GM12872 (cell line): ENCODE results near the gene CAPN13.
A peak's percentile ranks its signal among the peaks of the same experiment; 100 is the strongest.

Experiments used
- CTCF ChIP-seq: IDR thresholded peaks from 3 replicates; pipeline ENCODE4 v1.5.1; 2011; ENCODE audit warnings: low read depth, mild to moderate bottlenecking, low read length, moderate library complexity; ENCODE audit not compliant: insufficient read depth

The CAPN13 gene

GRCh38 chr2:30705711-30706533 is 101.3 kb downstream of the CAPN13 start:
- no peak for TF ChIP-seq CTCF

- TF ChIP-seq CTCF = no peak
Observed at GRCh38 chr2:30705056-30705455, 102.2 kb downstream of the CAPN13 start.

DNA sequence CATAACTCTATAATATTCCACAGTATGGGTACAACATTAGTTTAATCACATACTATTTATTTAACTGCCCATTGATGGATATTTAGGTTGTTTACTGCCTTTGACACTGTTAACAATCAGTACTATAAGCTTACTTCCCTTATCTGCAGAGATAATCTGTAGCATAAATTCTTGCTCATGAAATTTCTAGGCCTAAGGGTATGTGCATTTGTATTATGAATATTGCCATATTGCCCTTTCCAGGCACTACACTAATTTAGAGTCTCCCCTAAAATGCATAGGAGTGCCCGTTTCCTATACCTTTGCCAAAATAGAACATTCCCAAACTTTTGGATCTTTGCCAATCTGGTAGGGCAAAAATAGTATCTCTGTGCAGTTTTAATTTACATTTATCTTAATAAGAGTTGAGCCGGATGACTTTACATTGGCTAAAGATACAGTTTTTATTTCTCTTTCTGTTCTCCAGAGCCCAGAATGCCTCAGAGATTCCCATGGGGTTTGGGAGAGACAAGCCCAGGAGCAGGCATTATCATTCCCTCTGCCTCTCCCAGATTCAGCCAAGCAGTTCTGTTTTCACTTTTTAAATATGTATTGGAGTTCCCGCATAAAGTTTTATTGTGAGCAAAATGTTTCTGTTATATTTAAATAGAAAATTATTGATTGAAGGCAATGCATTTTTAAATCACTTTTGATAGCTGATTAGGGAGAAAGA is 102.8 kb downstream of the CAPN13 start:
- TF ChIP-seq CTCF = no peak

DNA sequence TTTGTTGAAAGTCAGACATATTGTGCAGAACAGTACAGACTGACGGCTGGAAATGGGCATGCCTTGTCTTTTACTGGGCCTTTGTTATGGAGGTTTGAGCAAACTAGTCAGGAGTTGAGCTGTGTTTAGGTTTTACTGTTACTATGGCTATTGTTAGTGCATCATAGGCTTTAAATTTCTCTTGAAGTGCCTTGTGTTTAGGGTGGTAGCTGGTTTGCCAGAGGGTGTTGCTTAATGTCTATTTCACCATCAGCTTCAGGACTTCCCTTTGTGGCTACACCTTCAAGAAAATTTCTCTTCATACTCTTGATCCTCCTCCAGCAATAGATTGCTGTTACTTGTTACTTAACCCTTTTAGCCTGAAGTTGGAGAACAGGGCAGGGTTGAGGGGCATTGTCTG is 104.6 kb downstream of the CAPN13 start:
- no peak for TF ChIP-seq CTCF

DNA sequence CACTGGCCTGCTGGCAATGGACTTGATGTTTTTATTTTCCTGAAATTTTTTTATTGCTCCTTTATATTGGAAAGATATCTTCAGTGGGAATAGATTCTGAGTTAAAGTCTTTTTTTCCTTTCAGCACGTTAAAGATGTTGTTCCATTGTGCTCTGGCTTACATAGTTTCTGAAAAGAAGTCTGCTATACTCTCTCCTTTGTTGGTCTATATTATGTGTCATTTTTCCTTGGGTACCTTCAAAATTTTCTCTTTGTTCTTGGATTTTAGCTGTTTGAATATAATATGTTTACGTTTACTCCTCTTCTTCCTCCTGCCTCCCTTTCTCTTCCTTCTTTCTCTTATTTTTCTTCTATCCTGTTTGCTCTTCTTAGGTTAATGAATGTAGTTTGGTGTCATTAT is 105.5 kb downstream of the CAPN13 start:
- TF ChIP-seq CTCF = no peak

DNA sequence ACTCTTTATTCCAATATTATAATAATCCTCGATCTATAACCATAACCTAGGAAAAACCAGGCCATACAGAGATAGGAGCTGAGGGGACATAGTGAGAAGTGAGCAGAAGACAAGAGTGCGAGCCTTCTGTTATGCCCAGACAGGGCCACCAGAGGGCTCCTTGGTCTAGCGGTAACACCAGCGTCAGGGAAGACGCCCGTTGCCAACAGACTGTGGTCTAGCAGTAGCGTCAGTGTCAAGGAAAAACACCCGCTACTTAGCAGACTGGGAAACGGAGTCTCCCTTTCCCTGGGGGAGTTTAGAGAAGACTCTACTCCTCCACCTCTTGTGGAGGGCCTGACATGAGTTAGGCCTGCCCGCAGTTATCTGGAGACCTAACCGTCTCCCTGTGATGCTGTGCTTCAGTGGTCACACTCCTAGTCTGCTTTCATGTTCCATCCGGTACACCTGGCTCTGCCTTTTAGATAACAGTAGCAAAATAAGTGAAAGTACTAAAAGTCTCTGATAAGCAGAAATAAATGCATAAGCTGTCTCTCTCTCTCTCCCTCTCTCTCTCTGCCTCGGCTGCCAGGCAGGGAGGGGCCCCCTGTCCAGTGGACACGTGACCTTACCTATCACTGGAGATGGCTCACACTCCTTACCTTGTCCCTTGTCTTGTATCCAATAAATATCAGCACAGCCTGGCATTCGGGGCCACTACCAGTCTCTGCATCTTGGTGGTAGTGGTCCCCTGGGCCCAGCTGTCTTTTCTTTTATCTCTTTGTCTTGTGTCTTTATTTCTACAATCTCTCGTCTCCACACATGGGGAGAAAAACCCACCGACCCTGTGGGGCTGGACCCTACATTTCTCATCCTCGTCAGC is 109.8 kb downstream of the CAPN13 start:
- peak; percentile 20; the same call in 1 of the 3 replicates for TF ChIP-seq CTCF

DNA sequence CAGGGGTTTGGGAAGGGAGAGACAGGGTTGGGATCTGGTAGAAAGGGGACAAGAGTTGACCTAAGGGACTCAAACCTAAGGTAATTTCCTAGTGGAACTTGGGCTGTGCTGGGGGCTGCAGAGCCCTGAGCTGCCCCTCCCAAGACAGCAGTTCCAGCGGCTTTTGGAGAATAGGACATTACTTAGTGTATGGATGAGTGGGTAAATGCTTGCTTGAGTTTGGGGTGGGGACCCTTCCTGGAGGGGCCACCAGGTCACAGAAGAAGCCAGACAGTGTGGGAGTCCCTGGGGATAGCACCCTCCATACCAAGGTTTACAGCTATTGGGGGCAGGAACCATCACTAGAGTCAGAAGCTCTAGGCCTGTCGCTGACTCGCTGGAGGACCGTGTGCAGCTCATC is 111.5 kb downstream of the CAPN13 start:
- no peak for TF ChIP-seq CTCF
